ENCODE data around the gene RNF227.

Gene RNF227

GRCh38 chr17:7929158-7930023 is 13.3 kb upstream of the RNF227 start, which contains the start of gene KCNAB3:
KCNAB3 (minus strand) TSS chr17:7929856; CDS start chr17:7929435, 421 bp downstream.
- DNase-seq = peak; percentile 50

DNA sequence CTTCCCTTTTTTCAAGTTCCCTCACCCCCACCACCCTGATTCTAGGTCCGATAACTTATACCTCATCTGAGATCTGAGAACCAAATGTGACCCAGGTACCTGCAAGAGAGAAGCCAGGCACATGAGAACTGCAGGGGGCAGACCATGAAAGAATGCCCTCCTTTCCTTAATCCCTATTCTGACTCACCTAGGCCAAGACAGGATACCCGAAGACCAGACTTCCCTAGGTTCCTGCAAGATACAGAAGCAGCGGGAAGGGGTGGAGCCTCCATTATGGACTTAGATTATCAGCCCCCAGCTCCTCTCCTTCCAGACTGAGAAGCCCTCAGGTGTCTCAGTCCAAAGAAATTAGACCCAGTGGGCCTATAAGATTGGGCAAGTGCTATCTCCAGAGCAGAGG is 11.5 kb upstream of the RNF227 start:
- no peak for DNase-seq

DNA sequence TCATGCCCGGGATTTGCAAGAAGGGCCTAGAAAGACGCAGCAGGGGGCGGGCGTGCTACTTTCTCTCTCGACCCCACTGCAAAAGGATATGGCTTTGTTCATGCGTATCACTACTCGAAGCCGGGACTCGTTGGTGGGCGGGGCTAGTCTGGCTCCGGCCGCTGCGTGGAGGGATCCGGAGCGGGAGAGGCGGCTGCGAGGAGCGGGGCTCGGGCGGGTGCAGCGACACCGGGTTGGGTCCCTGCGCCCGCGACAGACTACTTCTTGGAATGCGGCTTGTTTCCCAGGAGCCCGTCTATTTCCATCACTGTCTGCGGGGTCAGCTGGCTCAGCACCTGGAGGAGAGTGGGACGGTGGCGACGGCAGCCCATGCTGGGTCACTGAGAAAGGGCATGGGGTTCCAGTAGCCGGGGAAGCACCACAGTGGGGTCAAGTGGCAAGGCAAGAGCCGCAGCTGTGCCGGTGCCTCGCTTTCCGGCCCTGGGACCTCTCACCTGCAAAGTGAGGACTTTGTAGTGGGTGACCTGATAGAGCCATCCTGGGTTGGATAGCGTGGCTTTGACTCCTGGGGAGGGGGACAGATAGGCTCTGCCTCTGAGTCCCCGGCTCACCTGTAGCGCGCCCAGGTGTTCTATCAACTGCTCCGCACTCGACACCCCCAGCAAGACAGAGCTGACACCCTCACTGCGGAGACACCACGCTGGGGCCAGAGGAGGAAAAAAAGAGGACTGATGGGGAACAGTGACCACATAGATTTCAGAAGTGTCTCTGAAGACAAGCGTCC is 6.9 kb upstream of the RNF227 start:
- peak; percentile 94 for DNase-seq

- peak; percentile 81 for DNase-seq
These were observed 6.3 kb upstream of the RNF227 start for GRCh38 chr17:7922269-7922844.

- peak; percentile 40 for DNase-seq
These were observed 719 bp upstream of the RNF227 start for GRCh38 chr17:7916808-7917207.

GRCh38 chr17:7916385-7916682 is 245 bp upstream of the RNF227 start:
- DNase-seq = no peak

- no peak for DNase-seq
These were observed 894 bp downstream of the RNF227 start for GRCh38 chr17:7915179-7915610.

DNA sequence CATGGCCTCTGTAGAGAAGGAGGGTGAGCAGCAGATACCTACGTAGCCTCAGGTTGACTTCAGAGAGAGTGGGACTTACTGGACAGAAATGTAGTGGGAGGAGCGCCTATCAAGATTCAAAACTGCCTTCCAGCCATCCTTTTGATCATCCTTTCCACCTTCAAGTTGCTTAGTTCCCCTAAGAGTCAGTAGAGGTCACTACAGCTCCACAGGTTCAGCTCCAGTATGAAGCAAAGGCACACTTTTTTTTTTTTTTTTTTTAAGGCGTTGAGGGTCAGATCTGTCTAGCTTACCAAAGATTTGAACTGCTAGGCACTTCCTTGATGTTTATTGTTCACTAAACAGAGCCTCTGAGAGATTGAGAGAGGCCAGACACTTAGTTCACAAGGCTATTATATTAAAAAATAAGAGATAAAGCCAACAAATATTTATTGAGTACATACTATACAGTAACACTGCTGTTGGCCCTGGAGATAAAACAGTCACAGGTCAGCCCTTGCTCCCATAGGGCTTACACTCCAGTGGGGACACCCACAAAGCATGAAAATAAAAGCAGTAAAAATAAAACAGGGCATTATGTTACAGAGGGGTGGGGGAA is 3.1 kb downstream of the RNF227 start:
- peak; percentile 93 for DNase-seq

DNA sequence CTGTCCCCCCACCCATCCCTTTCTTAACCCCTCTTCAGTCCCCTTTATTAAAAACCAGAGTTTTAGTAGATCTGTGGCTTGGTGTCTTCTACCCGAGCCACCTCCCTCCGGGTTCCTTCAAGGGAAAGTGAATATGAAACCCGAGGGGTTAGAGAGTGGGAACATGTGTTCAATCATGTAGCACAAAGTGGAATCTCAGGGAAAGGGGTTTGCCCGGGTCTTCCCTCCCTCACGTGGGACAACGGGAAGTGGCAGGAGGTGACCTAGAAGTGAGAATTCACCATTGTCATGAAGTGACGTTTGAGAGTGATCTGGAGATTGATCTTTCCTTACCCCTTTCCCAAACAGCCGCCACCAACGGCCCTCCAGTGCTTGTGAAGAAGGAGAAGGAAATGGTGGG is 5.0 kb downstream of the RNF227 start:
- DNase-seq = no peak

- no peak for DNase-seq
These were observed 5.4 kb downstream of the RNF227 start for GRCh38 chr17:7910711-7911110.

GRCh38 chr17:7910281-7910680 is 5.8 kb downstream of the RNF227 start:
- no peak for DNase-seq

- DNase-seq = no peak
These were observed 7.0 kb downstream of the RNF227 start for GRCh38 chr17:7909089-7909488.

- DNase-seq = no peak
These were observed 12.7 kb downstream of the RNF227 start for GRCh38 chr17:7903154-7904103.

GRCh38 chr17:7897773-7898172 is 18.3 kb downstream of the RNF227 start:
- peak; percentile 74 for DNase-seq

GRCh38 chr17:7897090-7897489 is 19.0 kb downstream of the RNF227 start:
- DNase-seq = no peak

GRCh38 chr17:7894866-7895265 is 21.2 kb downstream of the RNF227 start:
- DNase-seq = no peak

DNA sequence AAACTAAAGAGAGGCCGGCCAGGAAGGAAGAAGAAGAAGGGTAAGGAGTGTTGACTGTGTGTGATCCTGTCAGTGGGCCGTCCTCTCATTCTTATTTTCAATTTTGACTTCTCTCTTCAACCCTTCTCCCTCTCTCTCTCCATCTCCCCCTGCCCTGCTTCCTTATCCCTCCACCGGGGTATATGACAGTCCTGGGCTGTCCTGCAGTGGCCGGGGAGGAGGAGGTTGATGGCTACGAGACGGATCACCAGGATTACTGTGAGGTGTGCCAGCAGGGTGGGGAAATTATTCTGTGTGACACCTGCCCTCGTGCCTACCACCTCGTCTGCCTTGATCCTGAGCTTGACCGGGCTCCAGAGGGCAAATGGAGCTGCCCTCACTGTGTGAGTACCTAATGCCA is 21.9 kb downstream of the RNF227 start:
- DNase-seq = no peak

DNA sequence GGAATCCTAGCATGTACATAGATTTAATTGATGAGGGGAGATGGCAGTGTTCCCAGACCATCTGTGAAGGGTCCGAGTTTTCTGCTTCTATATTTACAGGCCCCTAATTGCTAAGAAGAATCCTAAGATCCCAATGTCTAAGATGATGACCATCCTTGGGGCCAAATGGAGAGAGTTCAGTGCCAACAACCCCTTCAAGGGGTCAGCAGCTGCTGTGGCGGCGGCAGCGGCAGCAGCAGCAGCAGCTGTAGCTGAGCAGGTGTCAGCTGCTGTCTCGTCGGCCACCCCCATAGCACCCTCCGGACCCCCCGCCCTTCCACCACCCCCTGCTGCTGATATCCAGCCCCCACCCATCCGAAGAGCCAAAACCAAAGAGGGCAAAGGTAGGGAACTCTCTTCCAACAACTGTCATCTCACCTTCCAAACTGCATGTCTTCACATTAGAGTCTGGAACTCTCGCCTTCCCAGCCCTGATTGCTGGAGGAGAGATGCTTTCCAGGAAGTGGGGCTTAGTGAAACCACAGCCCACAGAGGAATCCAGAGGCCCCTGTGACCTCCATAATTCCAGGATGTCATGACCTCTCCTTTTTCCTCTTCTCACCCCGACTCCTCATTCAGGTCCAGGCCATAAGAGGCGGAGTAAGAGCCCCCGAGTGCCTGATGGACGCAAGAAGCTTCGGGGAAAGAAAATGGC is 22.8 kb downstream of the RNF227 start:
- DNase-seq = no peak

DNA sequence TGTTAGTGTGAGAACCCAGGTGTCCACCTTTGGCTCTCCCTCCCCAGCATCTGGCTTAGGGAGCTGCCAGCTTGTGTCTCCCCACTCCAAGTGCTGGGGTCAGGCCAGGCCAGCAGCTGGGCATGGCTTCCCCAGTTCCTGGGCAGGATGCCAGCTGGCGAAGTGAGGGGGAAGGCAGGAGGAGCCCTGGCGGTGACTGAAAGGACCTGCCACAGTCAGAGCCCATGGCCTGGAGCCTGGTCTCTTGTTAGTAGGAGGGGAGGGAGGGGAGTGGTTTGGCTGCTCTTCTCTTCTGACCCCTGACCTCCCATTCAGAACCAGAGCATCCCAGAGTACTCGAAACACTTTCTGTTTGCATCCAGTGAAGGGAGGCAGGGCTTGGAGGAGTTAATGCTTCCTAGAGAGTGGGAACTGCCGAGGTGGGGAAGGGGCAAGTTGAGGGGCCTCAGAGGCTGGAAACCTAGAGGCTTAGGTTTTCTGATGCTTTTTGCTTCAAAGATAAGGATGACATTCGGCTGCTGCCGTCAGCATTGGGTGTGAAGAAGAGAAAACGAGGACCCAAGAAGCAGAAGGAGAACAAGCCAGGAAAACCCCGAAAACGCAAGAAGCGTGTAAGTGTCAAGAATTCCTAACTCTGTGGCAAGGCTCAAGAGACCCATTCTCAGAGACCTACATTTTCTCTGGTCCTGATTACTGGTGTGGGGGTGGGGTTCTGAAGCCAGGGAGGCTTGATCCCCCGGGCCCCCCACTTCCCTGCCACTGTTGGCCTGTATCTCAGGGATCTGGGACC is 26.7 kb downstream of the RNF227 start:
- DNase-seq = peak; percentile 99

DNA sequence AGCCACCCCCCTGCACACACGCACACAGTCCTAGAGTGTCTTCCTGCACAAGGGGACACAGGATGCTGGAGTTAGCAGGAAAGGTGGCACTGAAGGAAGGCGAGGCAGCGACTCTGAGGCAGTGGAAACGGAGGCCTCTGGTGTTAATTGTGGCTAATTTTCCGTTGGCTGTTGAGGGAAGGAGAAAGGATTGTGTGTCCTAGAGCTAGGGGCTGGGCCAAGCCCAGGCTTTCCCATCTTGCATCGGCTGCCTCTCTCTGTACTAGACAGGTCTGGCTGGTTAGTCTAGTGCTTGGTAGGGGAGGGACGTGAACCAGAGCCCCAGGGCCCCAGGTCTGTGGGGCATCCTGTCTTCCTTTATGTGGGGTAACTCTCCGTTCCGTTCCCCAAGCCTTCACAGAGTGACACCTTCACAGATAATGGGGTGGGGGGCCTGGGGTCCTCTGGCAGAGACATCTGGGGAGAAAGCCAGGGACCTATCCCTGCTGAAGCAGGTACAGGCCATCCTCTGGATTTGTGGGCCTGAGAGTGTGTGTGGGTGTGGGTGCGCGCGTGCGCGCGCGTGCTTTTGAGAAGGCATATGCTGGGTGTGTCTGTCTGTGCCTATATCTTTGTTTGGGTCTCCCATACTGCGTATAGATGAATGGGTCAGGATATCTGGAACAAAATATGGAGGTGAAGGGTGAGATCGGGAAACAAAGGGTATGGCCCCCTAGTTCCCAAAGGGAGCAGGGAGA is 27.7 kb downstream of the RNF227 start, which contains the start of gene CHD3:
CHD3 (plus strand) TSS at position 606 of the 737 bp plus-strand sequence. CDS start 212 bp downstream, outside the sequence.
- peak; percentile 94 for DNase-seq

Data from DMS53 (cell line).